ENCODE data around the gene SETD1B. TPM values are rescaled to one million over a fixed set of nuclear protein-coding genes. Genes with fewer than 3 reads are reported as not detected.
"Not testable (repeated sequence)": the region's sequence is repeated elsewhere in the genome, so short reads cannot be mapped to it uniquely, and the experiment has no call there.

Gene SETD1B
- total and polyA plus RNA-seq, 4 donors, result 4.4 to 33.4 (median 31.4) TPM

- DNase-seq, result peak; percentile 89 to 92
- peak; percentile 86 for ATAC-seq (ENCODE audit: low FRiP score)
- intact Hi-C loops (cut with DNase I), result loop anchor here in 1 of 2 donors (2.0 kb wide), 1 partner anchor 30 kb away; the partner anchor contains the start of gene PSMD9
- 17 to 20% methylated on average over 16 of the region's 16 CpGs for WGBS, 2 donors
- Histone ChIP-seq H3K36me3 (ENCODE audit: control insufficient read depth in 1 of 2, insufficient read depth in 2 of 2, low read length in 1 of 2) (no peaks in the 10 kb centered on the region), H3K4me1 (ENCODE audit: control insufficient read depth in 1 of 2, insufficient read depth in 2 of 2, low read length in 2 of 2) (peaks cover 0 to 3% of the 10 kb centered on the region in 2 donors), H3K9me3 (ENCODE audit: control insufficient read depth, low read length) (no peaks in the 10 kb centered on the region), H3K27ac (ENCODE audit: low read depth in 1 of 2, low read length in 2 of 2) (peak within 1 kb of the TSS; percentile 94 to 99), H3K27me3 (ENCODE audit: control insufficient read depth in 1 of 2, insufficient read depth in 2 of 2, low read length in 1 of 2) (no peaks in the 10 kb centered on the region), H3K4me3 (ENCODE audit: low read length in 2 of 2) (no peak within 1 kb of the TSS)
These were observed 55.1 kb downstream of the SETD1B start, which contains the start of gene HPD for GRCh38 chr12:121858662-121859572. TSS of gene HPD (minus strand) at chr12:121858859. CDS start at chr12:121858823, 36 bp downstream.

GRCh38 chr12:121860257-121860656, 56.4 kb downstream of the SETD1B start:
- no peak for ATAC-seq (ENCODE audit: low FRiP score)
- intact Hi-C loops (cut with DNase I), result no loop called here

GRCh38 chr12:121860699-121861098, 56.9 kb downstream of the SETD1B start:
- H3K4me3 ChIP-seq (ENCODE audit: low read length in 2 of 2); H3K4me1 ChIP-seq (ENCODE audit: control insufficient read depth in 1 of 2, insufficient read depth in 2 of 2, low read length in 2 of 2); ATAC-seq (ENCODE audit: low FRiP score); H3K9me3 ChIP-seq (ENCODE audit: control insufficient read depth, low read length); intact Hi-C loops (cut with DNase I); H3K27me3 ChIP-seq (ENCODE audit: control insufficient read depth in 1 of 2, insufficient read depth in 2 of 2, low read length in 1 of 2); DNase-seq; H3K36me3 ChIP-seq (ENCODE audit: control insufficient read depth in 1 of 2, insufficient read depth in 2 of 2, low read length in 1 of 2): not testable (repeated sequence)
- peak overlapping the region in 1 of 2 donors; percentile 94 for H3K27ac ChIP-seq (ENCODE audit: low read depth in 1 of 2, low read length in 2 of 2)
- WGBS, 2 donors, result 96 to 98% methylated on average over 4 of the region's 4 CpGs

More at GRCh38 chr12:121860257-121860656, 56.4 kb downstream of the SETD1B start:
- peaks cover 0 to 3% of the 10 kb centered on the region in 2 donors for H3K4me1 ChIP-seq (ENCODE audit: control insufficient read depth in 1 of 2, insufficient read depth in 2 of 2, low read length in 2 of 2)
- no peaks in the 10 kb centered on the region for H3K27me3 ChIP-seq (ENCODE audit: control insufficient read depth in 1 of 2, insufficient read depth in 2 of 2, low read length in 1 of 2)
- H3K9me3 ChIP-seq (ENCODE audit: control insufficient read depth, low read length), result no peaks in the 10 kb centered on the region
- no peak overlapping the region for H3K4me3 ChIP-seq (ENCODE audit: low read length in 2 of 2)
- DNase-seq, result no peak
- peak overlapping the region; percentile 54 to 94 for H3K27ac ChIP-seq (ENCODE audit: low read depth in 1 of 2, low read length in 2 of 2)
- 74 to 94% methylated on average over 1 of the region's 1 CpG for WGBS, 2 donors
- H3K36me3 ChIP-seq (ENCODE audit: control insufficient read depth in 1 of 2, insufficient read depth in 2 of 2, low read length in 1 of 2), result no peaks in the 10 kb centered on the region

GRCh38 chr12:121861636-121862254, 57.9 kb downstream of the SETD1B start:
- Histone ChIP-seq H3K27me3 (ENCODE audit: control insufficient read depth in 1 of 2, insufficient read depth in 2 of 2, low read length in 1 of 2) (no peaks in the 10 kb centered on the region), H3K4me1 (ENCODE audit: control insufficient read depth in 1 of 2, insufficient read depth in 2 of 2, low read length in 2 of 2) (peaks cover 0 to 3% of the 10 kb centered on the region in 2 donors), H3K9me3 (ENCODE audit: control insufficient read depth, low read length) (no peaks in the 10 kb centered on the region), H3K4me3 (ENCODE audit: low read length in 2 of 2) (no peak overlapping the region), H3K27ac (ENCODE audit: low read depth in 1 of 2, low read length in 2 of 2) (peak overlapping the region in 1 of 2 donors; percentile 14), H3K36me3 (ENCODE audit: control insufficient read depth in 1 of 2, insufficient read depth in 2 of 2, low read length in 1 of 2) (no peaks in the 10 kb centered on the region)
- DNase-seq, result no peak
- 3 to 9% methylated on average over 11 of the region's 11 CpGs for WGBS, 2 donors
- no peak for ATAC-seq (ENCODE audit: low FRiP score)
- intact Hi-C loops (cut with DNase I), result no loop called here

- Histone ChIP-seq H3K9me3 (ENCODE audit: control insufficient read depth, low read length) (no peaks in the 10 kb centered on the region), H3K27ac (ENCODE audit: low read depth in 1 of 2, low read length in 2 of 2) (no peak overlapping the region), H3K36me3 (ENCODE audit: control insufficient read depth in 1 of 2, insufficient read depth in 2 of 2, low read length in 1 of 2) (no peaks in the 10 kb centered on the region), H3K4me1 (ENCODE audit: control insufficient read depth in 1 of 2, insufficient read depth in 2 of 2, low read length in 2 of 2) (no peaks in the 10 kb centered on the region), H3K4me3 (ENCODE audit: low read length in 2 of 2) (no peak overlapping the region), H3K27me3 (ENCODE audit: control insufficient read depth in 1 of 2, insufficient read depth in 2 of 2, low read length in 1 of 2) (no peaks in the 10 kb centered on the region)
- ATAC-seq (ENCODE audit: low FRiP score), result no peak
- DNase-seq, result no peak
- intact Hi-C loops (cut with DNase I), result no loop called here
- WGBS, 2 donors, result 53 to 62% methylated on average over 4 of the region's 4 CpGs
These were observed 62.5 kb downstream of the SETD1B start for GRCh38 chr12:121866331-121866730.

- 93 to 95% methylated on average over 7 to 8 of the region's 8 CpGs for WGBS, 2 donors
- H3K9me3 ChIP-seq (ENCODE audit: control insufficient read depth, low read length); H3K4me1 ChIP-seq (ENCODE audit: control insufficient read depth in 1 of 2, insufficient read depth in 2 of 2, low read length in 2 of 2); H3K4me3 ChIP-seq (ENCODE audit: low read length in 2 of 2); H3K36me3 ChIP-seq (ENCODE audit: control insufficient read depth in 1 of 2, insufficient read depth in 2 of 2, low read length in 1 of 2); H3K27ac ChIP-seq (ENCODE audit: low read depth in 1 of 2, low read length in 2 of 2); ATAC-seq (ENCODE audit: low FRiP score); H3K27me3 ChIP-seq (ENCODE audit: control insufficient read depth in 1 of 2, insufficient read depth in 2 of 2, low read length in 1 of 2); intact Hi-C loops (cut with DNase I); DNase-seq: not testable (repeated sequence)
These were observed 65.4 kb downstream of the SETD1B start for GRCh38 chr12:121869229-121869628.

GRCh38 chr12:121871467-121871866, 67.7 kb downstream of the SETD1B start:
- H3K4me1 ChIP-seq (ENCODE audit: control insufficient read depth in 1 of 2, insufficient read depth in 2 of 2, low read length in 2 of 2), result no peaks in the 10 kb centered on the region
- no peak for ATAC-seq (ENCODE audit: low FRiP score)
- H3K27ac ChIP-seq (ENCODE audit: low read depth in 1 of 2, low read length in 2 of 2), result no peak overlapping the region
- DNase-seq, result no peak
- H3K9me3 ChIP-seq (ENCODE audit: control insufficient read depth, low read length), result no peaks in the 10 kb centered on the region
- 72 to 85% methylated on average over 3 of the region's 3 CpGs for WGBS, 2 donors
- no peak overlapping the region for H3K4me3 ChIP-seq (ENCODE audit: low read length in 2 of 2)
- H3K27me3 ChIP-seq (ENCODE audit: control insufficient read depth in 1 of 2, insufficient read depth in 2 of 2, low read length in 1 of 2), result no peaks in the 10 kb centered on the region
- intact Hi-C loops (cut with DNase I), result no loop called here
- H3K36me3 ChIP-seq (ENCODE audit: control insufficient read depth in 1 of 2, insufficient read depth in 2 of 2, low read length in 1 of 2), result no peaks in the 10 kb centered on the region

GRCh38 chr12:121872546-121873215, 68.9 kb downstream of the SETD1B start:
- DNase-seq (peak in 1 of 2 donors; percentile 55), ATAC-seq (ENCODE audit: low FRiP score) (peak; percentile 26)
- no peaks in the 10 kb centered on the region for H3K27me3 ChIP-seq (ENCODE audit: control insufficient read depth in 1 of 2, insufficient read depth in 2 of 2, low read length in 1 of 2)
- no peak overlapping the region for H3K4me3 ChIP-seq (ENCODE audit: low read length in 2 of 2)
- H3K27ac ChIP-seq (ENCODE audit: low read depth in 1 of 2, low read length in 2 of 2), result no peak overlapping the region
- 47 to 52% methylated on average over 5 of the region's 5 CpGs for WGBS, 2 donors
- H3K36me3 ChIP-seq (ENCODE audit: control insufficient read depth in 1 of 2, insufficient read depth in 2 of 2, low read length in 1 of 2), result no peaks in the 10 kb centered on the region
- intact Hi-C loops (cut with DNase I), result no loop called here
- no peaks in the 10 kb centered on the region for H3K9me3 ChIP-seq (ENCODE audit: control insufficient read depth, low read length)
- H3K4me1 ChIP-seq (ENCODE audit: control insufficient read depth in 1 of 2, insufficient read depth in 2 of 2, low read length in 2 of 2), result no peaks in the 10 kb centered on the region
